ENCODE measurements around the gene PSG2.
"Not testable (repeated sequence)": the region's sequence is repeated elsewhere in the genome, so short reads cannot be mapped to it uniquely, and the experiment has no call there.

Gene PSG2

DNA sequence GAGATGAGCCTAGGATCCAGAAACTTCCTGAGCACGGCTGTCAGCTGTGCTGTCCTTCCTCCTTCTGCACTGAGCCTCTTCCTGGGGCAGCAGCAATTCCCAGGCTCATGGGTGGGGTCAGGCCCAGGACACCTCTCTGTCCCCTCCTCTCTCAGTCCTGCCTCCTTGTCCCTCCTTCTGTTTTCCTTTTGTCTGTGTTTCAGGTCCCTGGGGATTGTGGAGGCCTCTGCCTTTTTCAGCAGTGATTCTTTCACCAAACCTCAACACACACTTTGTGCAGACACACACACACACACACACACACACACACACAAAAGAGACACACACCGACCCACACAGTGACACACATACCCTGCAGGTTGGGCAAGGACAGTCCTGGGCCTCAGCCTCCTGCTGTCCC, at the start of gene PSG2:
PSG2 (minus strand) TSS at position 101 of the 400 bp plus-strand sequence. CDS start 132 bp downstream, outside the sequence.
- DNase-seq (ENCODE audit: low read depth) = not testable (repeated sequence)

DNA sequence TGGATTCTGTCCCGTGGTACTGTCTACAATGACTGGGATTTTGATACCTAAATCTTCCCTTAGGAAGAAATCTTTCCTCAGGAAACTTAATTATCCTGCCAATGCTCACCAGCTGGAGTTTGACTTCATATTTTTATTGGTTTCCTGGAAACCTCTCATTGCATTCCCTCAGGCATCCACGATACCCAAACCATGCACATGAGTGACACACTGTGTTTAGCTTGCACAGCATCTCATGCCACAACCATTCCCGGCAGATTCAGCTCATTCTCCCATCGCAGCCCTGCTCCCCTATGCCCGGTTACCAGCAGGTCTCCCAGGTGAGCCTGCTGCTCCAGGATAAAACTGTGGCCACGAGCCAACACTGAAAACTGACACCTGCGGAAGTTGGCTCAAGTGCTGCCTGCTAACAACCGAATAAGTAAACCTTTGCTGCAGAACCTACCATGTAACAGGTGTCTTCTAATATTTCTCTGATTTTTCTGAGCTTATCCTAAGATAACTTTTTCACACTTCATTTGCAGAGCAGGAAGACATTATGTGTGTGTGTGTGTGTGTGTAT, 48.9 kb upstream of the PSG2 start:
- not testable (repeated sequence) for DNase-seq (ENCODE audit: low read depth)

DNA sequence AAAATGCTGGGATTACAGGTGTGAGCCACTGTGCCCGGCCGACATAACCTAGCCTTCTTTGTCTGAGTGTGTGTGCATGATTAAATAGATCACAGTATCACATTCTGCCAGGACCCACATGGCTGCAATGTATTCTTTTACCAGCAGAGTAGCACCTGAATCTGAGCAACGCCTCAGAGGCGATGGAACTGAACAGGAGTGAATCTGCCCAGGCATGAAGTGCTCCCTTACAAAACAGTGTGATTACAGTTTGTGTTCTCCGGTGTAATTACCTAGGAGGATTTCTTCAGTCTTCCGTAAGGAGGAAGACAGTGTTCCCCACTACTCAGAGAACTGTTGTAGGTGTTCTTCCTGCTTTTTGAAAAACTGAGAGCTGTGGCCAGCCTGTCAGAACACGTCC, 46.7 kb upstream of the PSG2 start:
- DNase-seq (ENCODE audit: low read depth) = not testable (repeated sequence)

DNA sequence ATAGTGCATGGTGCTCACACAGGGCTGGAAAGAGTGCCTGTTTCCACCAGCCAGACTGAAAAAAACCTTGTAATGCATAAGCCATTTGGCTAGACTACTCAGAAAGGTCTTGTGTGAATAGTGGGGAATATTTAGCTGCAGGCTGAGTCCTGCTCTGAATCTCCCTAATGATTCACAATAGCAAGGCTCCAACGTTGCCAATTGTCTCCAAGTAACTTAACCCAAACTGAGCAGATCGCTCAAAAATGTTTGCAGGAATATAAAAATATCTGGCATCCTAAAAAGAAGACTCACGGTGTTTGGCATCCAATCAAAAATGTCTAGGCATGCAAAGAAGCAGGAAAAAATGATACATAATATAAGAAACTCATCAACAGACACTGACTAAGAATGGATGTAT, 44.8 kb upstream of the PSG2 start:
- DNase-seq (ENCODE audit: low read depth) = not testable (repeated sequence)

DNA sequence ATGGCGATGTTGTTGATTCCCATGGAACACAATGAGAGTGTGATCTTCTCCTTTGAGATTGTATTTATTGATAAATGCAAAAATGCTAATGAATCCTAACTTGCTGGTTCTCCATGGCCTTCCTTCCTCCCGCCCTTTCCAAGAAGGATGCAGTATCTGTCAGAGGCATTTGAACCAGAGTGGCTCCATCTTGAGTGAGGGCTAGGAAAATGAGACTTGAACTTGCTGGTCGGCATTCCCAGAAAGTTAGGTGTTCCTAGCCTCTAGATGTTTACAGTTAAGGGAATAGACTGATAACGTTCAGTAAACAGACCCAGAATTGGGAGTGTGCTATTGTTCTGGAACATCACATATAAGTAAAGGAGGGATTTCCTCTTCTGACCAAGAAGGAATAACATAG, 44.2 kb upstream of the PSG2 start:
- no peak for DNase-seq (ENCODE audit: low read depth)

DNA sequence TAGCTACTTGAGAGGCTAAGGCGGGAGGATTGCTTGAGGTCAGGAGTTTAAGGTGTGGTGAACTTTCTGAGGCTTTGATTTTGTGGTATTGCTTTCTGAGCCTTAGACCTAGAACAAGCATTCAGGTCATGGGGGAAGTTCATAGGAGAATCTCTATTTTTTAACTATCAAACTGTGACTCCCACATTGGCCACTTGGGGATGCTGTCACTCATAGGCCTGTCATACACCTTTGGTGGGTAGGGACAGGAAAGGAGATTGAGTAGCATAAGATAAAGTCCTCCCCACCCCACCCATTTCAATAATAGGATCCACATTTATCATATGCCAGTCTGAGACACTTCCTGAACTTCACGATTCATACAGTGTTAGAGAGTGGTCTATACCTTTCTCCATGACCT, 41.9 kb upstream of the PSG2 start:
- no peak for DNase-seq (ENCODE audit: low read depth)

DNA sequence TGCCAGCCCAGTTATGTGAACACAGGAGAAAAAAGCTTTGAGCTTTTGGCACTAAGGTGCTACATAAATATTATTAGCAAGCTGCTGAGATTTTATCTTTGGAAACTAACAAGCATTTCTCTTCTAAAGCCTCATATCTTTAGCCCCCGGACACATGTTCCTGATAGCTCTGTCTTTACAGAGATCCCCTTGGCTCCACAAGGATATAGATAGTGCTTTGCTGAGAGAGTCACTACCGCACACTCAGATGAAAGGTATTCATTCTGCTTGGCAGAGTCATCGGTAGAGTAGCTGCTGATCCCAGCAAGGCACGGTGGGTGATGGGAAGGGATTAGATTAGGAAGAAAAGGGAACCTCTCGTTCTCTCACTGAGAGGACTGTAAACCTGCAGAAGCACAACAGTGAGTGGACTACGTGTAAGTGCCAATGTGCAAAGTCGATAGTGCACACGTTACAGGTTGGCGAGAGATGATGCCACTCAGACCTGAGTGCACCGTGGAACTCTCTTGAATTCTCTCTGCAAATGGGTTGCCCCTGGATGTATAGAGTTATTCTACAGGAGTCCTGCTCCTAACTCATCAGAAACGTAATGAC, 38.0 kb upstream of the PSG2 start:
- DNase-seq (ENCODE audit: low read depth) = not testable (repeated sequence)

DNA sequence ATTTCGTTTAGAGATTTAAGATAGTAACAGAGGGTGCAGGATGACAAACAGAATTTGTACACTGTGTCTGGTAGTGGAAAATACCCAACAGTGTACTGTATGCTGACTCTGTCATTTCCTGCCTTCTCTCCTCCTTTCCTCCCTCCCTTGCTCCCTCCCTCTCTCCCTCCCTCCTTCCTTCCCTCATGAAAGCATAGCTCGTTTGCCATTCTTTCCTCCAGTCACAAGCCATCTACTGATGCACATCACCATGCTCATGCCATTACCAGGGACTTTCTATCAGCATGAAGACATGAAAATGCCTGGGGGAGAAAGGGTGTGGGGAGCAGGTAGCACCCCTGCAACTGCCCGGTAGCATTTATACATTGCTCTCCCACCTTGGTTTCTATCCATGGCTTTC, 37.0 kb upstream of the PSG2 start:
- not testable (repeated sequence) for DNase-seq (ENCODE audit: low read depth)

DNA sequence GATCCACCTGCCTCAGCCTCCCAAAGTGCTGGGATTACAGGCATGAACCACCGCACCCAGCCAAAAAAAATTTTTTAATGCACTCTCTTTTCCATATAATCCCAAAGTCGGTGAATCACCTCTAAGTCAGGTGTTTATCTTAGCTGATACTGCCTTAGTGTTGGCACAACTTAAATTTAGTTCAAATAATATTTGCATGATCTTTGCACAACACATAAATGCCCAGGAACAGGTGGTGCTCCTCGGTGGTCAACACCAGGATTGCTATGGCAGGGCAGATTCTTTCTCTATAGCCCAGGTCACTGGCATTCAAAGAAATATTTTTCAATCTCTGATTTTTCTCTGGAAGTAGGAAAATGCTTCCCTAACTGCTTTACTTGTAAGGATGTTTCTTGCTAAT, 33.9 kb upstream of the PSG2 start:
- DNase-seq (ENCODE audit: low read depth) = not testable (repeated sequence)

DNA sequence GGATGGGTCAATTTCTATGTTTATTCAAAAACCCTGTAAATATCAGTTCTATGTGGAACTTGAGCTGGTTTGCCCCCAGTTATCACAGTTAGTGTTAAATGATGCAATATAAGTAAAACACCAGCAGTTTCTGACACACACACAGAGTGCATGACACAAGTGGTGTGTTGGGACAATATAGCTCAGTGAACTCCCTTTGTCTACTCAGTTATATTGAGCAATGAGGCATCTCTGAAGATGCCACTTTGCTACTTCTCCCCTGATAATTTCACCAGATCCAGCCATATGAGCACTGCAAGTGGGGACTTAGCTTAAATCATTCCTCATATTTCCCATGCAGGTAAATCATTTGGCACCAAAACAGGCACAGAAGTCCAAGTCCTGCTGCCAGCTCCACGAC, 33.0 kb upstream of the PSG2 start:
- not testable (repeated sequence) for DNase-seq (ENCODE audit: low read depth)

DNA sequence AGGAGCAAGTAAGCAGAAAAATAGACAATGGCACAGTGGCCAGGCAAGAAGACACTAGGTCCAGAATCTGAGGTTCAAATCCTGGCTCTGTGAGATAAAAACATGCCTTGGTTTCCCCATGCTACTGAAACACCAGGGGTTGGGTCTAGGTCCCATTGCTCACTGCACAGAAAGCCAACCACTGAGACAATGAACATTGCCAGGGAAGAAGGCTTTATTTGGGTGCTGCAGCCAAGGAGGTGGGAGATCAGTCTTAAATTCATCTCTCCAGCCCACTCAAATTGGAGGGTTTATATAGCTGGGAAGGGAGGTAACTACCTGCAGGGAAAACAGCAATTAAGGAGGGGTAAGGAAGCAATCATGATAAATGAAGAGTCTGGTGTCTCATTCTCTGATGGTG, 32.6 kb upstream of the PSG2 start:
- not testable (repeated sequence) for DNase-seq (ENCODE audit: low read depth)

DNA sequence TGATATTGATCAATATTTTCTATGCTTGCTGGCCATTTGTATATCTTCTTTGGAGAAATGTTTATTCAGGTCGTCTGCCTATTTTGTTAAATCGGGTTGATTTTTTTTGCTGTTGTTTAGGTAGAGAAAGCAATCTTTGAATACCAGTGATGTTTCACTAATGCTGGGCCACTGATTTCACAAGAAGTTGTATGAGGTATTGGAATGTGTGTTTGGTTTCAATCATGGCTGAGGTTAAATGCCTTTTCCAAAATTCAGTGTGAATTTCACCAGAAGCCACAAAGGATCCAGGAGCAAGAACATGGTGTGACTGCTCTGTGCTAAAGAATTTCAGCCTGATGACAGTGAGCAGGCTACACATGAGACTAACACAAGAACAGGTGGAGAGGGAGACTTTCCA, 32.1 kb upstream of the PSG2 start:
- DNase-seq (ENCODE audit: low read depth) = not testable (repeated sequence)

DNA sequence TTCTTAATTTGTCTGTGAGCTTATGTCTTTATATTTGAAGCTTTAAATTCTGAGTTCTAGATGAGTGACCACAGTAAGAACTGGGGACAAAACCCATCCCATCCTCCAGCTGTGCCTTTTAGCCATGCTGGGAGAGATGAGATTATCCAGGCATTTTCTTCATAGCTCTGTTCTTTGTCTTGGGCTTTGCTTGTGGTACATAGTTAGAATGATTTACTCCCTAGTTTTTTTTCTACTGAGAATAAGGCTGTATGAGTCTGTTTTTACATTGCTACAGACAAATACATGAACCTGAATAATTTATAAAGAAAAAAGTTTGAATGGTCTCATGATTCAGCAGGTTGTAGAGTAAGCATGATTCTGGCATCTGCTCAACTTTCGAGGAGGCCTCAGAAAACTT, 24.9 kb upstream of the PSG2 start:
- DNase-seq (ENCODE audit: low read depth) = not testable (repeated sequence)

DNA sequence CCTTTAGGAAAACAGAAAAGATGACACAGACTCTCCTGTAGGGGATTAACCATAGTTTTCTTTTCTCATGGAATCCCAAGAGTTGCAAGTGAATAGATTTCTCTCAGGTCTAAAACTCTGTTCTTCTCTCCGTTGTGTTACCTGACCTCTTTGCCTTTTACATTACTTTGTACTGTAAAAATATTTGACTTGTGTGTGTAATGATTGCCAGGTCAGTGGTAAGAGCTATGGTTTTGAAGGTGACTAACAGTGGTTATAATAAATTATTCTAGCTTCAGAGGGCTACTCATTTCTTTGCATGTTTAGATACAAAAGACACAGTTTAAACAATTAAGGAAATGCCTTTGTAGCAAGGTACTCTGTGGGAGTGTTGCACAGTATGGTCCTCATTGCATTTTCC, 23.0 kb upstream of the PSG2 start:
- no peak for DNase-seq (ENCODE audit: low read depth)

DNA sequence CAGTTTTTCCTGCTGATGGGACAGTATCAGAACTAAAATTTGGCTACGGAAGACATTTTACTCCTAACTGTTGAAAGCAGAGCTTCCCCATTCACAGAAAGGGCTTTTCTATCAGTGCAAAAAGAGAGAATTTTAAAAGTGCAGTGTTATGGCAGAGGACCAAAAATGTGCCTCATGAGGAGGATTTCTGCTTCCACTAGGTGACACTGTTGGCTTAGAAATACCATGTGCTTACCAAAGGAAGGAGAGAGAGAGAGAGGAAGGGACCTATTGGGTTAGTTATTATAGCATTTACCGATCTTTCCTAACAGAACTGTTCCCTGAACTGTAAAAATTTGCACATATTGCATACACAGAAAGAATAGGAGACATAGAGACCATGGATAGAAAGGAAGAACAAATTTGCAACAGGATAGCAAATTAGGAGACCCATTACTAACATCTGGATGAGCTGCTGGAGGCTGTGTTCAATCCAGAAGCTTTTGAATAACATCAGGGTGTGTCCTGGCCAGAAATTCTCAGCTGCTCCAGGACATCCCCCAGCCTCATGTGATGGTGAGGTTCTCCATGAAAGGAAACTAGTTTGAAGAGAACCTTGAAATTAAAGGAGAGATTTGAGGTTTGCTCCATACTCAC, 21.8 kb upstream of the PSG2 start:
- DNase-seq (ENCODE audit: low read depth) = not testable (repeated sequence)

DNA sequence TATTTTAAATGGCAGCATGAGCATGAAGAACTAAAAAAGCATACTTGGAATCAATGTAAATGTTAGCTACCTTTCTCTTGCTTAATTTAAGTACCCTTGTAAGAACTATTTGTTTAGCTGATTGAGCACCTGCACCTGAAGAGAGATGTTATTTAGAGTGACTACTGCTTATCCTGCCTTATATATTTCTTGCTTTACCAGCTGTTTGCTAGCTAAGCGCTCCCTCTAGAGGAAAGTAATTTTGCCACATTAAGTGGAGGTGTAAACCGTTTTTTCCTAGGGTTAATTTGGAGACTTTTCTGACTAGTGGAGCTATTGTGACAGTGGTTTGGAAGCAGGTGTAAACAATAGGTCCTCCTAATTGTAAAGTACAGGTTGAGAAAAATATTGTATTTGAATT, 19.4 kb upstream of the PSG2 start:
- DNase-seq (ENCODE audit: low read depth) = no peak

DNA sequence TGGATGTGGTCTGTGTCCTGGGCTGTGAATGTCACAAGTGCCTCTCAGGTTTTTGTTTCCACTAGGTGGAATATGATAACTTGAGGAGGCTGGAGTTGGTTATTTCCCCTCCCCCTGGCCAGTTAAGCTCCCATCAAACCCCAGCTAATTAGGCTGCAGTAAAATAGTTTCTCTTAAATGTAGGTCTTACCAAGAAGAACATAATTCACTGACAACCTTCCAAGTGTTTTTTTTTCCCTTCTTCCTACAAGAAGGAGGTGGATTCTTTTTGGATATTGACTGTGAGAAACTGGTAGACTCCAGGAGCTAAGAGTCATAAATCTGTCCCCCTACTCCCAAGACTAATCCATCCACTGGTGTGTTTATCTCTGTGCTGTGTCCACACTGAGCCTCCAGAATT, 15.9 kb upstream of the PSG2 start:
- DNase-seq (ENCODE audit: low read depth) = not testable (repeated sequence)

DNA sequence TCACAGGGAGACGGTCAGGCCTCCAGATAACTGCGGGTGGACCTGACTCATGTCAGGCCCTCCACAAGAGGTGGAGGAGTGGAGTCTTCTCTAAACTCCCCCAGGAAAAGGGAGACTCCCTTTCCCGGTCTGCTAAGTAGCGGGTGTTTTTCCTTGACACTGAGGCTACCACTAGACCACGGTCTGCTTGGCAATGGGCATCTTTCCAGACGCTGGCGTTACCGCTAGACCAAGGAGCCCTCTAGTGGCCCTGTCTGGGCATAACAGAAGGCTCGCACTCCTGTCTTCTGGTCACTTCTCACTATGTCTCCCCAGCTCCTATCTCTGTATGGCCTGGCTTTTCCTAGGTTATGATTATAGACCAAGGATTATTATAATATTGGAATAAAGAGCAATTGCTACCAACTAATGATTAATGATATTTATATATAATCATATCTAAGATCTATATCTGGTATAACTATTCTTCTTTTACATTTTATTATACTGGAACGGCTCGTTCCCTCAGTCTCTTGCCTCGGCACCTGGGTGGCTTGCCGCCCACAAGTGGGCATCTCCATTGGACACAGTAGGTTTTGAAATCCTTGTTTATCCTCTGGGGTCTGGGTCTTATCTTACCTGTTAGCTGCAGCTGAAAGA, 5.3 kb upstream of the PSG2 start:
- DNase-seq (ENCODE audit: low read depth) = peak; percentile 8

DNA sequence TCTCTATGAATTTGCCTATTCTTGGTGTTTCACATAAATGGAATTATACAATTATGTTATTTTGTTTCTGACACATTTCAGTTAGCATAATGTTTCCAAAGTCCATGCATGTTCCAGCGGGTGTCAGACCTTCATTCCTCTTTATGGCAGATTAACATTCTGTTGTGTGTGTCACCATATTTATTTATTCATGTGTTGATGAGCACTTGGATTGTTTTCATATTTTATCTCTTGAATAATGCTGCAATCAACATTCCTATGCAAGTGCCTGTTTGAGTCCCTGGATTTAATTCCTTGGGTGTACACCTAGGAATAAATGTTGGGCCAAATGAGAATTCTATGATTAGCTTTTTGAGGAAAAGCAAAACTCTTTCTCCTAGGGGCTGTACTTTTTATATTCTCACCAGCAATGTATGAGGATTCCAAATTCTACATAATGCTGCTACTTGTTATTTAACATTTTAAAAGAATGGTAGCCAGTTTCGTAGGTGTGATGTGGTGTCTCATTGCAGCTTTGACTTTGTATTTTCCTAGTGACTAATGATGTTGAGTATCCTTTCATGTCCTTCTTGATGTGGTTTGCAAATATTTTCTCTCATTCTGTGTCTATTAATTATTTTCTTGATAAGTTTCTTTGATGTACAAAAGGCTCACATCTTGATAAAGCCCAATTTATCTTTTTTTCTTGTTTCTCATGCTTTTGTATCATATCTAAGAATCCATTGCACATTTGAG, 3.5 kb upstream of the PSG2 start:
- not testable (repeated sequence) for DNase-seq (ENCODE audit: low read depth)

DNA sequence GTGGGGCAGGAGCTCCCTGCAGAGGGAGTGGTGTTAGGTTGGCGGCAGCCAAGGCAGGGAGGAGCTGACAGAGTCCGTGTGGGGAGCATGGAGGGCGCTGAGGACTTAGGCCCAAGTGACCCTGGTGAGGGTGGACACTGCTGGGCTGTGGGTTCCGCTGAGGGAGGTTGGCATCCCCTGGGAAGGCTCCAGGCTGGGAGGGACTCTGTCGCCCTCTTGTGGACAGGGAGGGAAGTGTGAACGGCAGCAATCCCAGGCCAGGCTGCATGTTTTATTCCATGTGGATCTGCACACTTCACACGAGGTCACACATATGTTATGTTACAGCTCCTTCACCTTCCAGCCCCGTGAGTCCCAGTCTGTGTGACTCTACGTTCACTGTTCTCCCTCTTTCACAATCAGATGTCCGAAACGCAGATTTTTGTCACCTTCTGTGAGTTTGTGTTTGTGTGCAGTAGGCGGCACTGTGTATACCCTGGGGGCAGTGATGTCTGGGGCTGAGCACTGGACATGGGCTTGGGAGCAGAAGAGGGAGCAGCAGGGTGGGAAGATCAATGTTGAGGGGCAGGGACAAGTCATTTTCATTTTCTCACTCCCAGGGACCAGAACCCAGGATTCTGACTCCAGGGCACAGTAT, 1.8 kb upstream of the PSG2 start:
- DNase-seq (ENCODE audit: low read depth) = peak; percentile 26

DNA sequence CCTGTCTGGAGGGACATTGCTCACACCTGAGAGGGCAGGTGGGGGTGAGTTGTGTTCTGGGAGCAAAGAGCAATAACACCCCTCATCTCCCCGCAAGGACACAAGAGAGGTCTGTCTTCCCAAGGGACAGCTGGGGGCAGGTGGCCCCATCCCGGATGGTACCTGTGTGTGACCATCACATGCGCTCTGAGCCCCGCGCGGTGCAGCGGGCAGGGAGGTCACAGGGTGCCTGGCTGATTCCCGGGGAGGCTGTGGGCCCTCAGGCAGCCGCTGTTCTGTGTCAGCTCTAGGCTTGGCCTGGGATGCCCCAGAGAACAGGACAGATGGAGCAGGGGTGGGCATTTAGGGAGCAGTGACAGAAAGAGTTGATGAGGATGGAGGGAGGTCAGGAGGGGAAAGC, 1.2 kb upstream of the PSG2 start:
- not testable (repeated sequence) for DNase-seq (ENCODE audit: low read depth)

DNA sequence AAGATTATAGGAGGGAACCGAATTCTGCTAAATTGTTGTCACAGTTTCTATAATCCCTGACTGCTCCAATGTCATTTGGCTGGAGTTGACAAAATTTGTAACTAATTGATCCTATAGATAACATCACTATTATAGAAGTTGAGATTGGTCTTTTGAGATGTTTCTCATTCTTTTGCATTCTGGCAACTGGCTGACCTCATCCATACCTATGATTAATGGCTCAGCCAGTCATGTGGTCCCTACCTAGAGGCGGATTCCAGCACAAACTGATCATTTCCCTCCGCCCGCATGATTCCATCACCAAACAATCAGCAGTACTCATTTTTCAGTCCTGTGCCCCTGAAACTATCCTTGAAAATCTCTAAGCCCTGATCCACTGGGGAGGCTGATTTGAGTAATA, 4.2 kb downstream of the PSG2 start:
- DNase-seq (ENCODE audit: low read depth) = no peak

Measured in activated T-cell treated with anti-CD3 and anti-CD28 coated beads for 48 hours (primary cell).